Measurements from ENCODE around the gene KCTD7. TPM values are rescaled to one million over a fixed set of nuclear protein-coding genes. Genes with fewer than 3 reads are reported as not detected.
A peak's percentile ranks its signal among the peaks of the same experiment; 100 is the strongest.
"Not testable (repeated sequence)": the region's sequence is repeated elsewhere in the genome, so short reads cannot be mapped to it uniquely, and the experiment has no call there.

KCTD7 gene
- total and polyA plus RNA-seq, 8 donors = 1.7 to 17.5 (median 4.8) TPM

DNA sequence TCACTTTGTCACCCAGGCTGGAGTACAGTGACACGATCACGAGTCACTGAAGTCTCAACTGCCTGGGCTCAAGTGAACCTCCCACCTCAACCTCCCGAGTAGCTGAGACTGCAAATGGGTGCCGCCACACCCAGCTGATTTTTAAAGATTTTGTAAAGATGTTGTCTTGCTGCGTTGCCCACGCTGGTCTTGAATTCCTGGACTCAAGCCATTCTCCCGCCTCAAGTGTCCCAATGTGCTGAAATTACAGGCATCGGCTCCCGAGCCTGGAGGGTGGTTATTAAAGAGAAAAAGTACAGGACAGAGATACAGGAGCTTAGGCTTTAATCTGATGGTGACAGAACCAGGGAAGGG, 55.1 kb downstream of the KCTD7 start:
- no peak overlapping the region for H3K4me3 ChIP-seq
- no peaks in the 10 kb centered on the region for H3K9me3 ChIP-seq
- no peaks in the 10 kb centered on the region for H3K36me3 ChIP-seq
- no peak for TF ChIP-seq EP300 (IDR thresholded peaks at IDR 0.05)
- 87 to 94% (median 89%) methylated on average over 9 of the region's 9 CpGs for WGBS, 5 donors
- peaks cover 17 to 56% (median 33%) of the 10 kb centered on the region in 4 donors for H3K4me1 ChIP-seq
- peak overlapping the region in 3 of 5 donors; percentile 97 to 99 (median 98) for H3K27ac ChIP-seq
- intact Hi-C loops (cut with DNase I; ENCODE audit: low total_unique reads) = no loop called here
- H3K27me3 ChIP-seq = no peaks in the 10 kb centered on the region
- no peak for DNase-seq

DNA sequence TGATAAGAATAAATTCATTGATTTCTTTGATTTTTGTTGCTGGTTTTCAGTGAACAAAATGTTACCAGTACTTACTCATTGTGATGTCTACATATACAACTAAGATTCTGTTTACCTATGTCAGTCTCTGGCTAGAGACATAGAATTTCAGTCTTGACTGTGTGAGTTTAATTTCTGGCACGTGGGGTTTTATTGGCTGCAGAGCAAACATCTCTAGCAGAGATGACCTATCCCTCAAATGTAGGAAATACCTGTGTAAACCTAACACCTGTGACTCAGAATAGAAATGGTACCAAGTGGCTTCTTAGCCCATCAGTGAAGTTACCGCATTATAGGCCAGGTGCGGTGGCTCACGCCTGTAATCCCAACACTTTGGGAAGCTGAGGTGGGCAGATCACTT, 57.0 kb downstream of the KCTD7 start:
- H3K36me3 ChIP-seq; intact Hi-C loops (cut with DNase I; ENCODE audit: low total_unique reads); H3K27me3 ChIP-seq; DNase-seq; H3K9me3 ChIP-seq; H3K4me3 ChIP-seq: not testable (repeated sequence)
- peaks cover 16 to 39% (median 28%) of the 10 kb centered on the region in 4 donors for H3K4me1 ChIP-seq
- WGBS, 5 donors = 72 to 86% (median 78%) methylated on average over 4 of the region's 4 CpGs
- H3K27ac ChIP-seq = peak overlapping the region in 1 of 5 donors; percentile 1

DNA sequence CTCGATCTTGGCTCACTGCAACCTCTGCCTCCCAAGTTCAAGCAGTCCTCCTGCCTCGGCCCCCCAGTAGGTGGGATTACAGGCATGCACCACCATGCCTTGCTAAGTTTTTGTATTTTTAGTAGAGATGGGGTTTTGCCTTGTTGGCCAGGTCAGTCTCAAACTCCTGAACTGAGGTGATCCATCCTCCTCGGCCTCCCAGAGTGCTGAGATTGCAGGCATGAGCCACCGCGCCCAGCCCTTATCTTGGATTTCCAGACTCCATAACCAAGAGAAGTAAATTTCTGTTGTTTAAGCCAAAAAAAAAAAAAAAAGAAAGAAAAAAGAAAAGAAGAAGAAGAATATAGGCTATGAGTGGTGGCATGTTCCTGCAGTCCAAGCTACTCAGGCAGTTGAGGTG, 58.5 kb downstream of the KCTD7 start:
- H3K4me3 ChIP-seq = no peak overlapping the region
- peaks cover 8 to 31% (median 24%) of the 10 kb centered on the region in 4 donors for H3K4me1 ChIP-seq
- WGBS, 5 donors = 89 to 97% (median 95%) methylated on average over 5 of the region's 5 CpGs
- TF ChIP-seq EP300 (IDR thresholded peaks at IDR 0.05) = no peak
- TF ChIP-seq, protein P1, sequence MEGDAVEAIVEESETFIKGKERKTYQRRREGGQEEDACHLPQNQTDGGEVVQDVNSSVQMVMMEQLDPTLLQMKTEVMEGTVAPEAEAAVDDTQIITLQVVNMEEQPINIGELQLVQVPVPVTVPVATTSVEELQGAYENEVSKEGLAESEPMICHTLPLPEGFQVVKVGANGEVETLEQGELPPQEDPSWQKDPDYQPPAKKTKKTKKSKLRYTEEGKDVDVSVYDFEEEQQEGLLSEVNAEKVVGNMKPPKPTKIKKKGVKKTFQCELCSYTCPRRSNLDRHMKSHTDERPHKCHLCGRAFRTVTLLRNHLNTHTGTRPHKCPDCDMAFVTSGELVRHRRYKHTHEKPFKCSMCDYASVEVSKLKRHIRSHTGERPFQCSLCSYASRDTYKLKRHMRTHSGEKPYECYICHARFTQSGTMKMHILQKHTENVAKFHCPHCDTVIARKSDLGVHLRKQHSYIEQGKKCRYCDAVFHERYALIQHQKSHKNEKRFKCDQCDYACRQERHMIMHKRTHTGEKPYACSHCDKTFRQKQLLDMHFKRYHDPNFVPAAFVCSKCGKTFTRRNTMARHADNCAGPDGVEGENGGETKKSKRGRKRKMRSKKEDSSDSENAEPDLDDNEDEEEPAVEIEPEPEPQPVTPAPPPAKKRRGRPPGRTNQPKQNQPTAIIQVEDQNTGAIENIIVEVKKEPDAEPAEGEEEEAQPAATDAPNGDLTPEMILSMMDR (IDR thresholded peaks at IDR 0.05) = no peak
- no peak for TF ChIP-seq POLR2A (IDR thresholded peaks at IDR 0.05)
- TF ChIP-seq POLR2AphosphoS5 (IDR thresholded peaks at IDR 0.05) = no peak
- DNase-seq = no peak
- no peaks in the 10 kb centered on the region for H3K9me3 ChIP-seq
- intact Hi-C loops (cut with DNase I; ENCODE audit: low total_unique reads) = no loop called here
- H3K27ac ChIP-seq = no peak overlapping the region
- H3K27me3 ChIP-seq = no peaks in the 10 kb centered on the region
- peaks cover 0 to 2% (median 0%) of the 10 kb centered on the region in 4 donors for H3K36me3 ChIP-seq

DNA sequence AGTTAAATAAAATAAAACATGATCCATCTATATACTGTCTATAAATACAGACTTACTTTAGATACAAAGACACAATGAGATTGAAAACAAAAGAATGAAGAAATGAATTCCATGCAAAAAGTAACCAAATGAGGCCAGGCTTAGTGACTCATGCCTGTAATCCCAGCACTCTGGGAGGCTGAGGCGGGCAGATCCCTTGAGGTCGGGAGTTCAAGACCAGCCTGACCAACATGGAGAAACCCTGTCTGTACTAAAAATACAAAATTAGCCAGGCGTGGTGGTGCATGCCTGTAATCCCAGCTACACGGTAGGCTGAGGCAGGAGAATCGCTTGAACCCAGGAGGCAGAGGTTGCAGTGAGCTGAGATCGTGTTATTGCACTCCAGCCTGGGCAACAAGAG, 59.0 kb downstream of the KCTD7 start:
- DNase-seq; H3K36me3 ChIP-seq; H3K9me3 ChIP-seq; intact Hi-C loops (cut with DNase I; ENCODE audit: low total_unique reads); H3K27ac ChIP-seq; H3K4me3 ChIP-seq; H3K27me3 ChIP-seq: not testable (repeated sequence)
- WGBS, 5 donors = 86 to 99% (median 97%) methylated on average over 6 of the region's 6 CpGs
- H3K4me1 ChIP-seq = peaks cover 8 to 29% (median 24%) of the 10 kb centered on the region in 4 donors

DNA sequence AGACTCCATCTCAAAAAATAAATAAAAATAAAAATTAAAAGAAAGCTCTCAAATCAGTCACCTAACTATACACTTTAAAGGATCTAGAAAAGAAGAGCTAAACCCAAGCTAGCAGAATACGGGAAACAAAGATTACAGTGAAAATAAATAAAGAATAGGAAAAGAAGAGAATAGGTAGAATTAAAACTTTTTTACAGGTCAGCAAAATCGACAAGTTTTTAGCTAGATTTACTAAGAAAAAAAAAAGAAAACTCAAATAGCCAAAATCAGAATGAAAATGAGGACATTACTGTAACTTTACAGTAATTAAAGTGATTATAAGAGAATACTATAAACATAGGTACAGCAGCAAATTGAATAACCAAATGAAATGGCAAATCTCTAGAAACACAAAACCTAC, 60.4 kb downstream of the KCTD7 start:
- Histone ChIP-seq H3K4me1 (peaks cover 5 to 15% (median 11%) of the 10 kb centered on the region in 4 donors), H3K27me3 (no peaks in the 10 kb centered on the region), H3K36me3 (peaks cover 0 to 17% (median 13%) of the 10 kb centered on the region in 4 donors), H3K27ac (no peak overlapping the region), H3K9me3 (no peaks in the 10 kb centered on the region), H3K4me3 (no peak overlapping the region)
- 74 to 100% (median 98%) methylated on average over 2 of the region's 2 CpGs for WGBS, 5 donors
- intact Hi-C loops (cut with DNase I; ENCODE audit: low total_unique reads) = no loop called here
- DNase-seq = no peak
- TF ChIP-seq POLR2A (IDR thresholded peaks at IDR 0.05) = no peak
- TF ChIP-seq EP300 (IDR thresholded peaks at IDR 0.05) = no peak
- TF ChIP-seq POLR2AphosphoS5 (IDR thresholded peaks at IDR 0.05) = no peak
- TF ChIP-seq, protein P1 (IDR thresholded peaks at IDR 0.05) = no peak

DNA sequence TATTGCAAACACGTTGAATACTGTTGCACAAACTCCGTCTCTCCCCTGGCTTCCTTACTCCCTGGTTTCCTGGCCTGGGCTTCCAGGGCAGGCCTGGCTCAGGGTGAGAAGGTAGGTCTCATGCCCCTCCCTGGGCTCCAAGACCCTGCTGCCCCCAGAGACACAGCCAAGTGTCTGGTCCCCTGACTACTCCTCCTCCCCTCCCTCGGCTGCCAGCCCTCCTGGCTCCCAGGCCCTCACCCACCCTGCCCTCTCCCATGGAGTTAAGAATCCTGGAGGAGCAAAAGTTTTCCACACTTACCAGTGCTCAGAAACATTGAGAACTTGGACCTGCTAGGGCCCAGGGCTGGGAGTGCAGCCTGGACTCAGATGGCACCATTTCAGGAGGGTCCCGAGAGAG, 64.7 kb downstream of the KCTD7 start:
- Histone ChIP-seq H3K9me3 (no peaks in the 10 kb centered on the region), H3K27me3 (no peaks in the 10 kb centered on the region), H3K4me3 (no peak overlapping the region), H3K4me1 (peaks cover 0 to 17% (median 8%) of the 10 kb centered on the region in 4 donors), H3K27ac (no peak overlapping the region), H3K36me3 (peaks cover 0 to 29% (median 20%) of the 10 kb centered on the region in 4 donors)
- 79 to 88% (median 85%) methylated on average over 4 of the region's 4 CpGs for WGBS, 5 donors
- no peak for DNase-seq
- intact Hi-C loops (cut with DNase I; ENCODE audit: low total_unique reads) = no loop called here
- no peak for TF ChIP-seq EP300 (IDR thresholded peaks at IDR 0.05)
- TF ChIP-seq POLR2A (IDR thresholded peaks at IDR 0.05) = no peak
- TF ChIP-seq, protein P1 (IDR thresholded peaks at IDR 0.05) = no peak
- TF ChIP-seq POLR2AphosphoS5 (IDR thresholded peaks at IDR 0.05) = no peak

Other genes with a start within 250 kb of the KCTD7 start
- 10 to 100 TPM; 12.2 to 61.6 (median 26.8) TPM for gene RABGEF1, start 111.9 kb downstream of the KCTD7 start, total RNA-seq
- 10 to 100 TPM; 10.1 to 16.2 (median 10.8) TPM for gene RABGEF1, start 111.9 kb downstream of the KCTD7 start, polyA plus RNA-seq

Measured in stomach (tissue), 9 donors.